ENCODE measurements around the gene KLHL2.

- TF ChIP-seq FOXK2 (IDR thresholded peaks at IDR 0.05) (no peak), SUZ12 (IDR thresholded peaks at IDR 0.05) (no peak), SP1 (IDR thresholded peaks at IDR 0.05) (no peak), CTBP1 (IDR thresholded peaks at IDR 0.05; ENCODE audit: borderline replicate concordance) (no peak), ELF4 (IDR thresholded peaks at IDR 0.05) (no peak), L3MBTL2 (conservative IDR thresholded peaks at IDR 0.05) (no peak), HDGF (IDR thresholded peaks at IDR 0.05; ENCODE audit: borderline replicate concordance) (no peak), FOXA1 (IDR thresholded peaks at IDR 0.05) (no peak), NFRKB (IDR thresholded peaks at IDR 0.05) (no peak), ZNF384 (IDR thresholded peaks at IDR 0.05) (no peak), LEF1 (IDR thresholded peaks at IDR 0.05; ENCODE audit: borderline replicate concordance) (no peak), FOXM1 (IDR thresholded peaks at IDR 0.05; ENCODE audit: borderline replicate concordance) (no peak), PKNOX1 (IDR thresholded peaks at IDR 0.05) (no peak), TARDBP (IDR thresholded peaks at IDR 0.05) (no peak)
These were observed 10.0 kb downstream of the KLHL2 start for GRCh38 chr4:165217325-165217724.

Data from HEK293T (cell line).